NOMO-1 (cell line): ENCODE results near the gene SPINT2.
"Not testable (repeated sequence)": the region's sequence is repeated elsewhere in the genome, so short reads cannot be mapped to it uniquely, and the experiment has no call there.

ENCODE experiments used
- DNase-seq, 2 experiments: peaks; one replicate each; lab custom pipeline; 2025; ENCODE audit not compliant: unreplicated experiment in 2 of 2; lab: John Stamatoyannopoulos, UW

SPINT2 gene

GRCh38 chr19:38318660-38319059 lies 54.3 kb downstream of the SPINT2 start:
- no peak for DNase-seq

- peak; percentile 9 to 11 for DNase-seq
Observed at GRCh38 chr19:38319421-38320258, 55.3 kb downstream of the SPINT2 start, which contains the start of gene KCNK6. Gene KCNK6, plus strand, starts transcription at chr19:38319845. Its CDS starts 106 bp downstream, at chr19:38319951.

- DNase-seq, result no peak
Observed at GRCh38 chr19:38320969-38321339, 56.6 kb downstream of the SPINT2 start.

- DNase-seq, result no peak
Observed at GRCh38 chr19:38321646-38322196, 57.3 kb downstream of the SPINT2 start.

- DNase-seq, result no peak
Observed at GRCh38 chr19:38323291-38323690, 58.9 kb downstream of the SPINT2 start.

GRCh38 chr19:38324431-38324830 lies 60.1 kb downstream of the SPINT2 start:
- no peak for DNase-seq

- no peak for DNase-seq
Observed at GRCh38 chr19:38326591-38326990, 62.2 kb downstream of the SPINT2 start.

- no peak for DNase-seq
Observed at GRCh38 chr19:38329651-38330050, 65.3 kb downstream of the SPINT2 start.

GRCh38 chr19:38331728-38332127 lies 67.4 kb downstream of the SPINT2 start:
- DNase-seq, result no peak

- no peak for DNase-seq
Observed at GRCh38 chr19:38333245-38333644, 68.9 kb downstream of the SPINT2 start.

GRCh38 chr19:38335949-38336637 lies 71.7 kb downstream of the SPINT2 start:
- DNase-seq, result peak; percentile 96 to 97

- DNase-seq, result peak; percentile 94 to 98
Observed at GRCh38 chr19:38336638-38337359, 72.4 kb downstream of the SPINT2 start.

- DNase-seq, result no peak
Observed at GRCh38 chr19:38337360-38337653, 72.9 kb downstream of the SPINT2 start.

- not testable (repeated sequence) for DNase-seq
Observed at GRCh38 chr19:38339011-38339410, 74.6 kb downstream of the SPINT2 start.

GRCh38 chr19:38340927-38341326 lies 76.6 kb downstream of the SPINT2 start:
- DNase-seq, result no peak
